ENCODE measurements around the gene MPZ. TPM values are rescaled to one million over a fixed set of nuclear protein-coding genes. Genes with fewer than 3 reads are reported as not detected.
"Not testable (repeated sequence)": the region's sequence is repeated elsewhere in the genome, so short reads cannot be mapped to it uniquely, and the experiment has no call there.

MPZ gene
- total and polyA plus RNA-seq, 5 donors = 4.8 to 23.2 (median 8.7) TPM

- ATAC-seq (no peak), DNase-seq (no peak)
- intact Hi-C loops (cut with DNase I) = no loop called here
- no peaks in the 10 kb centered on the region for H3K9me3 ChIP-seq (ENCODE audit: control insufficient read depth, low read length)
- no peak overlapping the region for H3K27ac ChIP-seq (ENCODE audit: low read length)
- WGBS = 52% methylated on average over 3 of the region's 3 CpGs
- peaks cover 2% of the 10 kb centered on the region for H3K4me1 ChIP-seq (ENCODE audit: control insufficient read depth, insufficient read depth, low read length)
- no peaks in the 10 kb centered on the region for H3K27me3 ChIP-seq (ENCODE audit: control insufficient read depth, insufficient read depth)
- H3K4me3 ChIP-seq (ENCODE audit: low read length) = no peak overlapping the region
Measured at GRCh38 chr1:161266202-161266601, 43.6 kb downstream of the MPZ start.

DNA sequence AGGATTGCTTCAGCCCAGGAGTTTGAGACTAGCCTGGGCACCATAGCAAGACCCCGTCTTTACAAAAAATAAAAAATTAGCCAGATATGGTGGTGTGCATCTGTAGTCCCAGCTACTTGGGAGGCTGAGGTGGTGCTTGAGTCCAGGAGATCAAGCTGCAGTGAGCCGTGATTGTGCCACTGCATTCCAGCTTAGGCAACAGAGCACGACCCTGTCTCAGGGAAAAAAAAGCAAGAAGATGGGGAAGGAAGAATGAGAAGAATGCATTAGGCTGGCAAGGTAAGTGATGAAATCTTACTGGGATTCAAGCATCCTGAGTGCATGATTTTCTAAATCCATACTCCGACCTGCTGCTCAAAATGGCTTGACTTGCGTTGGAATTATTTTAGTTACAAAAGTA is 44.5 kb downstream of the MPZ start:
- DNase-seq (no peak), ATAC-seq (no peak)
- H3K9me3 ChIP-seq (ENCODE audit: control insufficient read depth, low read length) = no peaks in the 10 kb centered on the region
- intact Hi-C loops (cut with DNase I) = no loop called here
- H3K27ac ChIP-seq (ENCODE audit: low read length) = no peak overlapping the region
- H3K4me3 ChIP-seq (ENCODE audit: low read length) = no peak overlapping the region
- peaks cover 2% of the 10 kb centered on the region for H3K4me1 ChIP-seq (ENCODE audit: control insufficient read depth, insufficient read depth, low read length)
- WGBS = 84% methylated on average over 5 of the region's 5 CpGs
- H3K27me3 ChIP-seq (ENCODE audit: control insufficient read depth, insufficient read depth) = no peaks in the 10 kb centered on the region

DNA sequence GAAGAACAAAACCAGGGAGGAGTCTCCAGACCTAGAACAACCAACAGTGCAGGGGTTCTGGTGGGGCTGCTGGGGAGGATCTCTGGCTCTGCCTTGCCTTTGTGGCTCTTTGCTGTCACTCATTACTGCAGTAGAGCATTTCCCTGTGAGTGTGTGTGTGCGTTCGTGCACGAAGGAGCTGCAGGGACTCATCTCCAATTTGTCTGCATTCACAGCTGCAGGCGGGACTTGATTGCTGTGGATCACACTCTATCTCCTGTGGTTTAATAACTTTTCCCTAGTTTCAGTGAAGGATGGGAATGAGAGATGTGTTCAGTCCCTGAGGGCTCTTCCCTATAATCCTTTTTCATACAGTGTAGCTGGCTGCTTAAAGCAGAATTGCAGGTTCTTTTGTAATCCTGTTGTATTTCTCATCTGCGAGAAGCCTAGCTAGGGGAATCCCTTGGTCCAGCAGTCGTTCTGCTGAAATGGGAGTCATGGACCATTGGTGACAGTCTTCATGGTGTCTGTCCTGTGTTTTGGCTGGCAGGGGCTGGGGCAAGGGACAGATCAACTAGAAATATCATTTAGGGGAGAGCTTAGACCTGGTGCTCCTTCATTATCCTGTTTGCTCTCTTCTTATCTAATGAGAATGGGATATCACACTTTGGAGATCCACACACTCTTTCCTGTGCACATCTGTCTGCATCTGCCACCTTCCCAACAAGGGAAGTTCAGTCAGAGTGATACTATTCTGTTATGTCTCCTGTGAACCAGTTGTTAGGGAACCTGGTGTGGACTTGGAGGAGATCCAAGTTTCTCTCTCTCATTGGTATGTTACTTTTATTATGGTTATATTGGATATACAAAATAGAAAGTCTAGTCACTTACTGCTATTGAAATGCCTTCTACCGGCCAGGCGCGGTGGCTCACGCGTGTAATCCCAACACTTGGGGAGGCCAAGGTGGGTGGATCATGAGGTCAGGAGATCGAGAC is 48.2 kb downstream of the MPZ start:
- Histone ChIP-seq H3K27ac (ENCODE audit: low read length) (no peak overlapping the region), H3K4me3 (ENCODE audit: low read length) (no peak overlapping the region), H3K27me3 (ENCODE audit: control insufficient read depth, insufficient read depth) (no peaks in the 10 kb centered on the region), H3K9me3 (ENCODE audit: control insufficient read depth, low read length) (peaks cover 5% of the 10 kb centered on the region), H3K4me1 (ENCODE audit: control insufficient read depth, insufficient read depth, low read length) (peaks cover 2% of the 10 kb centered on the region)
- DNase-seq (no peak), ATAC-seq (no peak)
- intact Hi-C loops (cut with DNase I) = no loop called here
- WGBS = 77% methylated on average over 12 of the region's 12 CpGs

GRCh38 chr1:161260376-161261260 is 49.1 kb downstream of the MPZ start:
- H3K4me3 ChIP-seq (ENCODE audit: low read length) = no peak overlapping the region
- H3K27me3 ChIP-seq (ENCODE audit: control insufficient read depth, insufficient read depth) = no peaks in the 10 kb centered on the region
- no peak for ATAC-seq
- no peaks in the 10 kb centered on the region for H3K4me1 ChIP-seq (ENCODE audit: control insufficient read depth, insufficient read depth, low read length)
- DNase-seq = no peak
- intact Hi-C loops (cut with DNase I) = no loop called here
- H3K9me3 ChIP-seq (ENCODE audit: control insufficient read depth, low read length) = peaks cover 5% of the 10 kb centered on the region
- 47% methylated on average over 9 of the region's 9 CpGs for WGBS
- H3K27ac ChIP-seq (ENCODE audit: low read length) = no peak overlapping the region

GRCh38 chr1:161259765-161260164 is 50.0 kb downstream of the MPZ start:
- peaks cover 5% of the 10 kb centered on the region for H3K9me3 ChIP-seq (ENCODE audit: control insufficient read depth, low read length)
- H3K27ac ChIP-seq (ENCODE audit: low read length) = no peak overlapping the region
- DNase-seq (no peak), ATAC-seq (no peak)
- intact Hi-C loops (cut with DNase I) = no loop called here
- H3K27me3 ChIP-seq (ENCODE audit: control insufficient read depth, insufficient read depth) = no peaks in the 10 kb centered on the region
- H3K4me3 ChIP-seq (ENCODE audit: low read length) = no peak overlapping the region
- 72% methylated on average over 1 of the region's 1 CpG for WGBS
- no peaks in the 10 kb centered on the region for H3K4me1 ChIP-seq (ENCODE audit: control insufficient read depth, insufficient read depth, low read length)

- intact Hi-C loops (cut with DNase I) = no loop called here
- Histone ChIP-seq H3K27me3 (ENCODE audit: control insufficient read depth, insufficient read depth) (no peaks in the 10 kb centered on the region), H3K4me1 (ENCODE audit: control insufficient read depth, insufficient read depth, low read length) (no peaks in the 10 kb centered on the region), H3K27ac (ENCODE audit: low read length) (no peak overlapping the region), H3K9me3 (ENCODE audit: control insufficient read depth, low read length) (peaks cover 5% of the 10 kb centered on the region), H3K4me3 (ENCODE audit: low read length) (no peak overlapping the region)
- ATAC-seq (no peak), DNase-seq (no peak)
- WGBS = 44% methylated on average over 6 of the region's 6 CpGs
Measured at GRCh38 chr1:161259345-161259702, 50.4 kb downstream of the MPZ start.

- peak; percentile 37 to 72 (median 49) for DNase-seq
- Histone ChIP-seq H3K9me3 (ENCODE audit: control insufficient read depth, low read length) (peaks cover 5% of the 10 kb centered on the region), H3K4me1 (ENCODE audit: control insufficient read depth, insufficient read depth, low read length) (no peaks in the 10 kb centered on the region), H3K27me3 (ENCODE audit: control insufficient read depth, insufficient read depth) (no peaks in the 10 kb centered on the region), H3K4me3 (ENCODE audit: low read length) (peak within 1 kb of the TSS; percentile 47), H3K27ac (ENCODE audit: low read length) (no peak within 1 kb of the TSS)
- WGBS = 3% methylated on average over 62 of the region's 62 CpGs
- ATAC-seq = peak; percentile 86 to 88
- intact Hi-C loops (cut with DNase I) = no loop called here
Measured at GRCh38 chr1:161258439-161259344, 51.1 kb downstream of the MPZ start, which contains the start of gene PCP4L1. Gene PCP4L1, plus strand, starts transcription at chr1:161258745. Its CDS starts 230 bp downstream, at chr1:161258975.

GRCh38 chr1:161257109-161257508 is 52.7 kb downstream of the MPZ start:
- ATAC-seq; H3K4me1 ChIP-seq (ENCODE audit: control insufficient read depth, insufficient read depth, low read length); H3K27me3 ChIP-seq (ENCODE audit: control insufficient read depth, insufficient read depth); H3K9me3 ChIP-seq (ENCODE audit: control insufficient read depth, low read length); H3K4me3 ChIP-seq (ENCODE audit: low read length); H3K27ac ChIP-seq (ENCODE audit: low read length); DNase-seq; intact Hi-C loops (cut with DNase I): not testable (repeated sequence)
- 93% methylated on average over 5 of the region's 5 CpGs for WGBS

DNA sequence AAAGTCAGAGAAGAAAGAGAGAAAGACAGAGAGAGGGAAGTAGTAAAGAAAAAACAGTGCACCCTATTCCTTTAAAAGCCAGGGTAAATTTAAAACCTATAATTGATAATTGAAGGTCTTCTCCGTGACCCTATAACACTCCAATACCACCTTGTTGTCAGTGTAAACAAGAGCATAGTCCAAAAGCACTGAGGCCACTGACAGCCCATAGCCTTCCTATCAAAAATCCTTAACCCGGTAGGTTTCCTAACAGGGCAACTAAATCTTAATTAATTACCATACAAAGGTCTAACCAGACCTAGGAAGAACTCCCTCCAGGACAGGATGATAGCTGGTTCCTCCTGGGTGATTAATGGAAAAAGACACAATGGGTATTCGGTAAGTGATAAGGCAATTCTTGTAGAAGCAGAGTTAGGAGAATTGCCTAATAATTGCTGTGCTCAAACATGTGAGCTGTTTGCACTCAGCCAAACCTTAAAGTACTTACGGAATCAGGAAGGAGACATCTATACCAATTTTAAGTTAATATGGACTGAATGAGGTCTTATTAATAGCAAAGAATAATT is 53.7 kb downstream of the MPZ start:
- H3K4me3 ChIP-seq (ENCODE audit: low read length); H3K4me1 ChIP-seq (ENCODE audit: control insufficient read depth, insufficient read depth, low read length); intact Hi-C loops (cut with DNase I); H3K27ac ChIP-seq (ENCODE audit: low read length); ATAC-seq; H3K9me3 ChIP-seq (ENCODE audit: control insufficient read depth, low read length); H3K27me3 ChIP-seq (ENCODE audit: control insufficient read depth, insufficient read depth); DNase-seq: not testable (repeated sequence)
- WGBS = 84% methylated on average over 4 of the region's 4 CpGs

DNA sequence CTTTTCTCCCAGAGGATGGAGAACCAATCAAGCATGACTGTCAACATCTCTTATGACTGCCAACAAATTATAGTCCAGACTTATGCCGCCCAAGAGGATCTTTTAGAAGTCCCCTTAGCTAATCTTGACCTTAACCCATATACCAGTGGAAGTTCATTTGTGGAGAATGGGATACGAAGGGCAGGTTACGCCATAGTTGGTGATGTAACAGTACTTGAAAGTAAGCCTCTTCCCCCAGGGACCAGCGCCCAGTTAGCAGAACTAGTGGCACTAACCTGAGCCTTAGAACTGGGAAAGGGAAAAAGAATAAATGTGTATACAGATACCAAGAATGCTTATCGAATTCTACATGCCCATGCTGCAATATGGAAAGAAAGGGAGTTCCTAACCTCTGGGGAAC is 54.5 kb downstream of the MPZ start:
- H3K4me1 ChIP-seq (ENCODE audit: control insufficient read depth, insufficient read depth, low read length); H3K27me3 ChIP-seq (ENCODE audit: control insufficient read depth, insufficient read depth); DNase-seq; ATAC-seq; H3K9me3 ChIP-seq (ENCODE audit: control insufficient read depth, low read length); H3K4me3 ChIP-seq (ENCODE audit: low read length); H3K27ac ChIP-seq (ENCODE audit: low read length); intact Hi-C loops (cut with DNase I): not testable (repeated sequence)
- 77% methylated on average over 5 of the region's 5 CpGs for WGBS
